ENCODE data around the gene ITGA4.

The ITGA4 gene

DNA sequence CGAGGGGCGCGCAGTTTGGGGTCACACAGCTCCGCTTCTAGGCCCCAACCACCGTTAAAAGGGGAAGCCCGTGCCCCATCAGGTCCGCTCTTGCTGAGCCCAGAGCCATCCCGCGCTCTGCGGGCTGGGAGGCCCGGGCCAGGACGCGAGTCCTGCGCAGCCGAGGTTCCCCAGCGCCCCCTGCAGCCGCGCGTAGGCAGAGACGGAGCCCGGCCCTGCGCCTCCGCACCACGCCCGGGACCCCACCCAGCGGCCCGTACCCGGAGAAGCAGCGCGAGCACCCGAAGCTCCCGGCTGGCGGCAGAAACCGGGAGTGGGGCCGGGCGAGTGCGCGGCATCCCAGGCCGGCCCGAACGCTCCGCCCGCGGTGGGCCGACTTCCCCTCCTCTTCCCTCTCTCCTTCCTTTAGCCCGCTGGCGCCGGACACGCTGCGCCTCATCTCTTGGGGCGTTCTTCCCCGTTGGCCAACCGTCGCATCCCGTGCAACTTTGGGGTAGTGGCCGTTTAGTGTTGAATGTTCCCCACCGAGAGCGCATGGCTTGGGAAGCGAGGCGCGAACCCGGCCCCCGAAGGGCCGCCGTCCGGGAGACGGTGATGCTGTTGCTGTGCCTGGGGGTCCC, at the start of gene ITGA4:
Gene ITGA4 (plus strand): TSS at position 266 of the 620 bp plus-strand sequence. CDS start 269 bp downstream, at position 535.
- Histone ChIP-seq H3K27me3 (ENCODE audit: control insufficient read depth, insufficient read depth, low read length) (peaks cover 72% of the 10 kb centered on the region), H3K4me3 (ENCODE audit: low read depth, low read length) (peak within 1 kb of the TSS; percentile 84), H3K27ac (ENCODE audit: low read depth, low read length) (no peak within 1 kb of the TSS), H3K4me1 (ENCODE audit: control insufficient read depth, insufficient read depth, low read length) (peaks cover 5% of the 10 kb centered on the region; the same call in 1 of the 2 replicates), H3K9me3 (ENCODE audit: control insufficient read depth, insufficient read depth, low read depth, low read length) (no peaks in the 10 kb centered on the region), H3K36me3 (ENCODE audit: control insufficient read depth, insufficient read depth, low read length) (no peaks in the 10 kb centered on the region), H3K9ac (ENCODE audit: low read length) (peak within 1 kb of the TSS; percentile 49)

- H3K9ac ChIP-seq (ENCODE audit: low read length), result no peak overlapping the region
- peaks cover 17% of the 10 kb centered on the region for H3K4me1 ChIP-seq (ENCODE audit: control insufficient read depth, insufficient read depth, low read length)
- H3K36me3 ChIP-seq (ENCODE audit: control insufficient read depth, insufficient read depth, low read length), result no peaks in the 10 kb centered on the region
- no peak overlapping the region for H3K4me3 ChIP-seq (ENCODE audit: low read depth, low read length)
- H3K27ac ChIP-seq (ENCODE audit: low read depth, low read length), result no peak overlapping the region
- H3K9me3 ChIP-seq (ENCODE audit: control insufficient read depth, insufficient read depth, low read depth, low read length), result no peaks in the 10 kb centered on the region
- no peaks in the 10 kb centered on the region; the same call in 1 of the 2 replicates for H3K27me3 ChIP-seq (ENCODE audit: control insufficient read depth, insufficient read depth, low read length)
These were observed 48.3 kb upstream of the ITGA4 start for GRCh38 chr2:181408861-181409260.

GRCh38 chr2:181411105-181411849, 45.9 kb upstream of the ITGA4 start:
- H3K36me3 ChIP-seq (ENCODE audit: control insufficient read depth, insufficient read depth, low read length), result no peaks in the 10 kb centered on the region
- no peak overlapping the region for H3K27ac ChIP-seq (ENCODE audit: low read depth, low read length)
- no peaks in the 10 kb centered on the region for H3K27me3 ChIP-seq (ENCODE audit: control insufficient read depth, insufficient read depth, low read length)
- H3K9ac ChIP-seq (ENCODE audit: low read length), result no peak overlapping the region
- no peaks in the 10 kb centered on the region for H3K9me3 ChIP-seq (ENCODE audit: control insufficient read depth, insufficient read depth, low read depth, low read length)
- H3K4me1 ChIP-seq (ENCODE audit: control insufficient read depth, insufficient read depth, low read length), result peaks cover 17% of the 10 kb centered on the region
- peak overlapping the region; percentile 10 for H3K4me3 ChIP-seq (ENCODE audit: low read depth, low read length)

DNA sequence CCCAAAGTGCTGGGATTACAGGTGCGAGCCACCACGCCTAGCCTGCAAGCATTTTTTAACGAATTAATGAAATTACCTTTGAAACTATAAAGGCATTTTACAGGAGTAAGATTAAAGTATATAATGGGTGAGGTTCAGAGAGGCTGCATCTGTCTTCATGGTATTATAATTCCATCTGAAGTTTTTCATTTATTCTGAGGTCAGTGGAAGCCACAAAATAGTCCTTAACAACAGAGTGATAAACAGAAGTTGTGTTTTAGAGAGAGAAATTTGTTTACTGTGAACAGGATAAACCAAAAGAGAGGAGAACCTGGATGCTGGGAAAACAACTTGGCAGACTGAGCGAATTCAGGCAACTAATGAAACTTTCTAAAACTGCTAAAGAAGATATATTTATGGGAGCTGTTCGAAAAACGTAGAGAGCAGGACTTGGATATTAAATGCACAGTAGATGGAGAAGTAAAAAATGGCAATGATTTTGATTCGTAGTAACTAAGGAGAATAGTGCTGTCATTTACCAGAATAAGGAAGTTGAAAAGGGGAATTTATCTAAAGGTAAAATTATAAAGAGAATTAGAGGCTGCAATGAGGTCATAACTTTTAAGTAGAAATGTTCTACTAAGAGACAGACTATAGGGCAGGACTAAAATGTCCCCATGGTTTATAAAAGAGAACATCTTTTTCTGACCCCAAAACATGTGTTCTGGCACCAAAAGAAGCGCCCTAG, 37.9 kb upstream of the ITGA4 start:
- no peak overlapping the region for H3K27ac ChIP-seq (ENCODE audit: low read depth, low read length)
- H3K9ac ChIP-seq (ENCODE audit: low read length), result no peak overlapping the region
- H3K27me3 ChIP-seq (ENCODE audit: control insufficient read depth, insufficient read depth, low read length), result no peaks in the 10 kb centered on the region
- H3K4me3 ChIP-seq (ENCODE audit: low read depth, low read length), result no peak overlapping the region
- H3K4me1 ChIP-seq (ENCODE audit: control insufficient read depth, insufficient read depth, low read length), result no peaks in the 10 kb centered on the region
- H3K9me3 ChIP-seq (ENCODE audit: control insufficient read depth, insufficient read depth, low read depth, low read length), result no peaks in the 10 kb centered on the region
- no peaks in the 10 kb centered on the region for H3K36me3 ChIP-seq (ENCODE audit: control insufficient read depth, insufficient read depth, low read length)

DNA sequence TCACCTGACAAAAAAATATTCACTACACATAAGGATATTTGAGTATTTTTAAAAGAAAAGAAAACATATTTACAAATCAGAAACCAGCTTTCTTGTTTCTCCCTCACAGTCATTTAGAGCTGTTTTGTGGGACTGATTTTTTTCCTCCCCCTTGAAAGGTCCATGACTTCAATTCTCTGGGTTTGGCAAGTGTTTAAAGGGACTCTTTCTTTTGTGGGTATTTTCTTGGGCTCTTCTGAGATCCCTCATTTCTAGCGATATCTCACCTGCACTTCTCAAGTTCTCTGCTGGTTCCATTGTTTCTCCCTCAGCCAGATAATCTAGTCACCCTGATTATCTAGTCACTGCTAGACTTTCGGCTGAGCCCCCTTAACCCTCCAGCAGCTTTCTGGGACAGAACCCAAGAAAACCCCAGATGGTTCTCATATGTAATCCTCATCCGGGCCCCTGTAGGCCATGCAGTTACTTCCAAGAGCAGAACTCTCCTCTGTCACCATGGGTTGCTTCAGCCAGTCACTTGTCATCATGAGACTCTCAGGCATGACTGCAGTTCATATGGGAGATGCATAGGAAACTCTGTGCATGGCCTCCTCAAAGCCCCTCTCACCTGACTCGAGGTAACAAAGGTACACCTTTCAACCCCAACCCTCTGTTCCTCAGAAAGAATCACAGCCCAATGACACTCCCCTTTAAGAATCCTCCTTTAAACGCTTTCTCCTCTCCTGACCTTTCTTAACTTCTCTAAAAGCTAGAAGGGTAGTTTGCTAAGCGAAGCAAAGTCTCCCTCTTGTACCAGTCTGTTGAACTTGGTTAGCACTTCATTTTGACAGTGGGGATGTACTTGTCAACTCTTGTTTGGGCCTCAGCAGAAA, 36.7 kb upstream of the ITGA4 start:
- no peaks in the 10 kb centered on the region for H3K9me3 ChIP-seq (ENCODE audit: control insufficient read depth, insufficient read depth, low read depth, low read length)
- H3K9ac ChIP-seq (ENCODE audit: low read length), result no peak overlapping the region
- H3K27me3 ChIP-seq (ENCODE audit: control insufficient read depth, insufficient read depth, low read length), result no peaks in the 10 kb centered on the region
- no peak overlapping the region for H3K27ac ChIP-seq (ENCODE audit: low read depth, low read length)
- no peaks in the 10 kb centered on the region for H3K4me1 ChIP-seq (ENCODE audit: control insufficient read depth, insufficient read depth, low read length)
- no peaks in the 10 kb centered on the region for H3K36me3 ChIP-seq (ENCODE audit: control insufficient read depth, insufficient read depth, low read length)
- no peak overlapping the region for H3K4me3 ChIP-seq (ENCODE audit: low read depth, low read length)

- no peak overlapping the region for H3K4me3 ChIP-seq (ENCODE audit: low read depth, low read length)
- no peaks in the 10 kb centered on the region for H3K27me3 ChIP-seq (ENCODE audit: control insufficient read depth, insufficient read depth, low read length)
- no peaks in the 10 kb centered on the region for H3K36me3 ChIP-seq (ENCODE audit: control insufficient read depth, insufficient read depth, low read length)
- H3K27ac ChIP-seq (ENCODE audit: low read depth, low read length), result no peak overlapping the region
- H3K9ac ChIP-seq (ENCODE audit: low read length), result no peak overlapping the region
- no peaks in the 10 kb centered on the region for H3K4me1 ChIP-seq (ENCODE audit: control insufficient read depth, insufficient read depth, low read length)
- no peaks in the 10 kb centered on the region for H3K9me3 ChIP-seq (ENCODE audit: control insufficient read depth, insufficient read depth, low read depth, low read length)
These were observed 36.1 kb upstream of the ITGA4 start for GRCh38 chr2:181421131-181421458.

- Histone ChIP-seq H3K27me3 (ENCODE audit: control insufficient read depth, insufficient read depth, low read length) (no peaks in the 10 kb centered on the region), H3K9ac (ENCODE audit: low read length) (no peak overlapping the region), H3K27ac (ENCODE audit: low read depth, low read length) (no peak overlapping the region), H3K36me3 (ENCODE audit: control insufficient read depth, insufficient read depth, low read length) (no peaks in the 10 kb centered on the region), H3K4me1 (ENCODE audit: control insufficient read depth, insufficient read depth, low read length) (no peaks in the 10 kb centered on the region), H3K9me3 (ENCODE audit: control insufficient read depth, insufficient read depth, low read depth, low read length) (no peaks in the 10 kb centered on the region), H3K4me3 (ENCODE audit: low read depth, low read length) (no peak overlapping the region)
These were observed 35.7 kb upstream of the ITGA4 start for GRCh38 chr2:181421464-181421863.

GRCh38 chr2:181426672-181427071, 30.5 kb upstream of the ITGA4 start:
- Histone ChIP-seq H3K9me3 (ENCODE audit: control insufficient read depth, insufficient read depth, low read depth, low read length) (no peaks in the 10 kb centered on the region), H3K4me3 (ENCODE audit: low read depth, low read length) (no peak overlapping the region), H3K27ac (ENCODE audit: low read depth, low read length) (no peak overlapping the region), H3K4me1 (ENCODE audit: control insufficient read depth, insufficient read depth, low read length) (no peaks in the 10 kb centered on the region), H3K27me3 (ENCODE audit: control insufficient read depth, insufficient read depth, low read length) (no peaks in the 10 kb centered on the region), H3K36me3 (ENCODE audit: control insufficient read depth, insufficient read depth, low read length) (no peaks in the 10 kb centered on the region), H3K9ac (ENCODE audit: low read length) (no peak overlapping the region)

DNA sequence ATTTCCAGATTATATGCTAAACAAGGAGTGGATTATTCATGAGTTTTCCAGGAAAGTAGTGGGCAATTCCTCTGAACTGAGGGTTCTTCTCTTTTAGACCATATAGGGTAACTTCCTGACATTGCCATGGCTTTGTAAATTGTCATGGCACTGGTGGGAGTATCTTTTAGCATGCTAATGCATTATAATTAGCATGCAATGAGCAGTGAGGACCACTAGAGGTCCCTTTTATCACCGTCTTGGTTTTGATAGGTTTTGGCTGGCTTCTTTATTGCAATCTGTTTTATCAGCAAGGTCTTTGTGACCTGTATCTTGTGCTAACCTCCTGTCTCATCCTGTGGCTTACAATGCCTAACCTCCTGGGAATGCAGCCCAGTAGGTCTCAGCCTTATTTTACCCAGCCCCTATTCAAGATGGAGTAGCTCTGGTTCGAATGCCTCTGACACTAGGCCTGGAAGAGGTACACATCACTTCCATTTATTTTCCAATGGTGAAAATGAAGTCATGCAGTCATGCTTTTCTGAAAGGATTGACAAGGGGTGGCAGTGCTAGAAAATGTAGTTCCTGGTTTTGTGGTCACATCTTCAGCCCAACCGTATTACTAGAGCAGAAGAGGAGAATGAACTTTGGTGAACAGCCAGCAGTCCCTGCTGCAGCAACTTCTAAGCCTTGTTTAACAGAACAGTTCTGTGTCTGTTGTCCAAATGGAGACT, 26.6 kb upstream of the ITGA4 start:
- Histone ChIP-seq H3K9ac (ENCODE audit: low read length) (no peak overlapping the region), H3K4me3 (ENCODE audit: low read depth, low read length) (no peak overlapping the region), H3K27me3 (ENCODE audit: control insufficient read depth, insufficient read depth, low read length) (no peaks in the 10 kb centered on the region), H3K4me1 (ENCODE audit: control insufficient read depth, insufficient read depth, low read length) (no peaks in the 10 kb centered on the region), H3K36me3 (ENCODE audit: control insufficient read depth, insufficient read depth, low read length) (no peaks in the 10 kb centered on the region), H3K27ac (ENCODE audit: low read depth, low read length) (no peak overlapping the region), H3K9me3 (ENCODE audit: control insufficient read depth, insufficient read depth, low read depth, low read length) (no peaks in the 10 kb centered on the region)

DNA sequence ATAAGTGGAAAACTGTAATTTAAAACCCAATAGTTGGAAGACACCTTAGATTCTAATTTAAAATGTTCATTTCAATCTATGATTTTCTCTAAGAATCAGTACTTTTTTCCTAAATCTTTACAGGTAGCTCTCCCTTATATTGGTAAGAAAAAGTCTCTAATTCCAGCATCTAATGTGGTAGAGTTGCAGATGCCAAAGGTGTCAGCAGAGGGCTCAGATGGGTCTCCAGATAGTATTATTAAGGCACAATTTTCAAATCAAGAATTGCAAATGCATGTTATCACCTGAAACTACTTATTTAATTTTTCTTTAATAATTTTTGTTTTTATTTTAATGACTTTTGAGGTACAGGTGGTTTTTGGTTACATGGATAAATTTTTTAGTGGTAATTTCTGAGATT, 25.5 kb upstream of the ITGA4 start:
- H3K9ac ChIP-seq (ENCODE audit: low read length), result no peak overlapping the region
- H3K4me1 ChIP-seq (ENCODE audit: control insufficient read depth, insufficient read depth, low read length), result no peaks in the 10 kb centered on the region
- H3K9me3 ChIP-seq (ENCODE audit: control insufficient read depth, insufficient read depth, low read depth, low read length), result no peaks in the 10 kb centered on the region
- no peaks in the 10 kb centered on the region for H3K36me3 ChIP-seq (ENCODE audit: control insufficient read depth, insufficient read depth, low read length)
- no peak overlapping the region for H3K4me3 ChIP-seq (ENCODE audit: low read depth, low read length)
- H3K27ac ChIP-seq (ENCODE audit: low read depth, low read length), result no peak overlapping the region
- no peaks in the 10 kb centered on the region for H3K27me3 ChIP-seq (ENCODE audit: control insufficient read depth, insufficient read depth, low read length)

All from HUES6 (cell line).